HG03139 (cell line): Measurements from ENCODE around the gene KCNH8.
"Not testable (repeated sequence)": the region's sequence is repeated elsewhere in the genome, so short reads cannot be mapped to it uniquely, and the experiment has no call there.

ENCODE experiments used
- ATAC-seq: cut with Tn5 transposase; IDR thresholded peaks from one replicate; pipeline ENCODE4 v1.9.1; 2021; ENCODE audit not compliant: unreplicated experiment

The KCNH8 gene

GRCh38 chr3:19171794-19172193 lies 23.5 kb downstream of the KCNH8 start:
- no peak for ATAC-seq

GRCh38 chr3:19173945-19174344 lies 25.6 kb downstream of the KCNH8 start:
- no peak for ATAC-seq

GRCh38 chr3:19183584-19183983 lies 35.3 kb downstream of the KCNH8 start:
- ATAC-seq = no peak

GRCh38 chr3:19190126-19190525 lies 41.8 kb downstream of the KCNH8 start:
- no peak for ATAC-seq

GRCh38 chr3:19190602-19191001 lies 42.3 kb downstream of the KCNH8 start:
- no peak for ATAC-seq

GRCh38 chr3:19199131-19199530 lies 50.8 kb downstream of the KCNH8 start:
- ATAC-seq = no peak

- no peak for ATAC-seq
Observed at GRCh38 chr3:19202303-19202702, 54.0 kb downstream of the KCNH8 start.

GRCh38 chr3:19202754-19203153 lies 54.4 kb downstream of the KCNH8 start:
- ATAC-seq = no peak

GRCh38 chr3:19206540-19206939 lies 58.2 kb downstream of the KCNH8 start:
- no peak for ATAC-seq

- ATAC-seq = no peak
Observed at GRCh38 chr3:19213603-19214220, 65.4 kb downstream of the KCNH8 start.

- no peak for ATAC-seq
Observed at GRCh38 chr3:19215427-19215826, 67.1 kb downstream of the KCNH8 start.

- no peak for ATAC-seq
Observed at GRCh38 chr3:19216669-19217337, 68.5 kb downstream of the KCNH8 start.

GRCh38 chr3:19220311-19220710 lies 72.0 kb downstream of the KCNH8 start:
- ATAC-seq = no peak

GRCh38 chr3:19221081-19221480 lies 72.8 kb downstream of the KCNH8 start:
- no peak for ATAC-seq

- no peak for ATAC-seq
Observed at GRCh38 chr3:19226479-19226878, 78.2 kb downstream of the KCNH8 start.

- no peak for ATAC-seq
Observed at GRCh38 chr3:19228167-19228566, 79.9 kb downstream of the KCNH8 start.

- no peak for ATAC-seq
Observed at GRCh38 chr3:19229086-19229485, 80.8 kb downstream of the KCNH8 start.

- ATAC-seq = not testable (repeated sequence)
Observed at GRCh38 chr3:19229881-19230280, 81.6 kb downstream of the KCNH8 start.

GRCh38 chr3:19231792-19232461 lies 83.6 kb downstream of the KCNH8 start:
- no peak for ATAC-seq

GRCh38 chr3:19232566-19232965 lies 84.3 kb downstream of the KCNH8 start:
- no peak for ATAC-seq

GRCh38 chr3:19233882-19234784 lies 85.8 kb downstream of the KCNH8 start:
- not testable (repeated sequence) for ATAC-seq
